Transverse colon (tissue), 4 donors: ENCODE results near the gene CACNA1C. TPM values are rescaled to one million over a fixed set of nuclear protein-coding genes. Genes with fewer than 3 reads are reported as not detected.

ENCODE experiments used
- DNase-seq: peaks from one replicate; pipeline ENCODE4 v3.0.0-alpha.2; 2019
- H3K27ac ChIP-seq, 4 donors: fragments of 200-600 bp; sonication (generic); 2 replicates each; pipeline ENCODE4 v1.5.1; 2016 to 2018; ENCODE audit warnings: inconsistent platforms in 4 of 4
- H3K27me3 ChIP-seq: fragments of 200-600 bp; sonication (generic); 2 replicates; pipeline ENCODE4 v1.5.1; 2017; ENCODE audit warnings: inconsistent platforms
- H3K36me3 ChIP-seq, 4 donors: fragments of 200-600 bp; sonication (generic); 2 replicates each; pipeline ENCODE4 v1.5.1; 2017 to 2019; ENCODE audit warnings: inconsistent platforms in 4 of 4
- H3K4me1 ChIP-seq, 4 donors: fragments of 200-600 bp; sonication (generic); 2 replicates each; pipeline ENCODE4 v1.5.1; 2017 to 2020; ENCODE audit warnings: inconsistent platforms in 4 of 4
- H3K4me3 ChIP-seq, 4 donors: fragments of 200-600 bp; sonication (generic); 1 replicate in 1 of 4; 2 replicates in 3 of 4; pipeline versions ENCODE4 v1.5.1 to v1.6.1; 2017 to 2019; ENCODE audit warnings: inconsistent platforms in 4 of 4
- H3K9me3 ChIP-seq, 2 donors: fragments of 200-600 bp; sonication (generic); 2 replicates each; pipeline ENCODE4 v1.5.1; 2017 to 2019; ENCODE audit warnings: inconsistent platforms in 2 of 2
- CTCF ChIP-seq, 5 experiments: fragments of 200-600 bp in 3 of 5; fragments of 450-650 bp in 2 of 5; sonication (generic) in 3 of 5; IDR thresholded peaks; 1 replicate in 2 of 5; 2 replicates in 3 of 5; pipeline ENCODE4 v1.5.1; 2016 to 2017; ENCODE audit warnings: antibody characterized with exemption in 5 of 5, inconsistent platforms in 3 of 5, mild to moderate bottlenecking in 2 of 5, moderate library complexity in 1 of 5
- EP300 ChIP-seq: sonication (generic); formaldehyde crosslinking; IDR thresholded peaks from one replicate; pipeline ENCODE4 v1.6.1; 2017; ENCODE audit warnings: antibody characterized with exemption, low read depth
- POLR2A ChIP-seq: fragments of 450-650 bp; IDR thresholded peaks from one replicate; pipeline ENCODE4 v1.6.1; 2016; ENCODE audit warnings: antibody characterized with exemption, mild to moderate bottlenecking, moderate library complexity
- POLR2AphosphoS5 ChIP-seq, 3 donors: sonication (generic); formaldehyde crosslinking; IDR thresholded peaks; one replicate each; pipeline ENCODE4 v1.6.1; 2016; ENCODE audit warnings: antibody characterized with exemption in 3 of 3
- WGBS, 2 donors: methylation state at CpG; one replicate each; pipeline ENCODE4 v1.1.5; 2018; ENCODE audit warnings: low coverage in 1 of 2; 5-methylcytosine and 5-hydroxymethylcytosine counted together
- in situ Hi-C, 4 donors: fragments of 200-750 bp; cut with MboI; loops; one replicate each; pipeline versions ENCODE4 v1.15.0 to v1.15.1; 2017; ENCODE audit warnings: low sequenced_read_pairs in 3 of 4, low pct_ligation_motif_present in 1 of 4, low pct_unique_long_range_greater_than_20kb in 1 of 4
- intact Hi-C: fragments of 100-400 bp; cut with DNase I; formaldehyde crosslinking; loops from one replicate; pipeline ENCODE4 v1.15.1; 2023; ENCODE audit warnings: low total_unique reads
- total RNA-seq, 4 donors: library from RNA; depleted of rRNA; stranded (reverse); fragments of >200 nt; gene quantifications; one replicate each; pipeline ENCODE4 v1.1.0, GENCODE V29; 2016

CACNA1C gene
- total RNA-seq, 4 donors from 2014 or later, result 18.8 to 35.2 (median 24.8) TPM

GRCh38 chr12:2638273-2639019 lies 585.7 kb downstream of the CACNA1C start:
- H3K36me3 ChIP-seq, result no peaks in the 10 kb centered on the region
- no peak overlapping the region for H3K4me3 ChIP-seq
- H3K27me3 ChIP-seq, result no peaks in the 10 kb centered on the region
- H3K27ac ChIP-seq, result no peak overlapping the region
- WGBS, 2 donors, result 86% methylated on average over 4 to 15 of the region's 15 CpGs
- intact Hi-C loops (no loop called here), in situ Hi-C loops (no loop called here)
- no peak for TF ChIP-seq POLR2AphosphoS5 (IDR thresholded peaks at IDR 0.05)
- no peak for TF ChIP-seq EP300
- TF ChIP-seq CTCF (IDR thresholded peaks at IDR 0.05), result no peak
- TF ChIP-seq POLR2A, result no peak
- DNase-seq, result no peak
- peaks cover 0 to 11% (median 3%) of the 10 kb centered on the region in 4 donors for H3K4me1 ChIP-seq
- H3K9me3 ChIP-seq, result no peaks in the 10 kb centered on the region

GRCh38 chr12:2639020-2639298 lies 586.2 kb downstream of the CACNA1C start:
- Histone ChIP-seq H3K27ac (no peak overlapping the region), H3K27me3 (no peaks in the 10 kb centered on the region), H3K36me3 (no peaks in the 10 kb centered on the region), H3K4me3 (no peak overlapping the region), H3K4me1 (peaks cover 0 to 9% (median 3%) of the 10 kb centered on the region in 4 donors), H3K9me3 (no peaks in the 10 kb centered on the region)
- intact Hi-C loops (no loop called here), in situ Hi-C loops (no loop called here)
- TF ChIP-seq CTCF (IDR thresholded peaks at IDR 0.05) (no peak), EP300 (no peak), POLR2A (no peak), POLR2AphosphoS5 (IDR thresholded peaks at IDR 0.05) (no peak)
- peak; percentile 4 for DNase-seq
- WGBS, 2 donors, result 93% methylated on average over 10 of the region's 10 CpGs; no CpG with 5 or more reads in 1 of the 2 donors

- Histone ChIP-seq H3K9me3 (no peaks in the 10 kb centered on the region), H3K27ac (peak overlapping the region in 1 of 4 donors; percentile 1), H3K4me3 (no peak overlapping the region), H3K36me3 (no peaks in the 10 kb centered on the region), H3K27me3 (no peaks in the 10 kb centered on the region), H3K4me1 (peaks cover 0 to 7% (median 3%) of the 10 kb centered on the region in 4 donors)
- DNase-seq, result peak; percentile 5
- intact Hi-C loops (no loop called here), in situ Hi-C loops (no loop called here)
- TF ChIP-seq POLR2A (no peak), CTCF (IDR thresholded peaks at IDR 0.05) (no peak), EP300 (no peak), POLR2AphosphoS5 (IDR thresholded peaks at IDR 0.05) (no peak)
- WGBS, 2 donors, result 87% methylated on average over 8 of the region's 10 CpGs; no CpG with 5 or more reads in 1 of the 2 donors
Measured at GRCh38 chr12:2640281-2640680, 587.5 kb downstream of the CACNA1C start.

- Histone ChIP-seq H3K4me3 (no peak overlapping the region), H3K27ac (peak overlapping the region in 2 of 4 donors; percentile 1 to 14), H3K4me1 (peaks cover 0 to 7% (median 3%) of the 10 kb centered on the region in 4 donors), H3K9me3 (no peaks in the 10 kb centered on the region), H3K36me3 (no peaks in the 10 kb centered on the region), H3K27me3 (no peaks in the 10 kb centered on the region)
- TF ChIP-seq CTCF (IDR thresholded peaks at IDR 0.05) (no peak), POLR2A (no peak), EP300 (no peak), POLR2AphosphoS5 (IDR thresholded peaks at IDR 0.05) (no peak)
- DNase-seq, result peak; percentile 11
- intact Hi-C loops, result no loop called here
- WGBS, 2 donors, result 68% methylated on average over 6 of the region's 6 CpGs; no CpG with 5 or more reads in 1 of the 2 donors
- in situ Hi-C loops, result no loop called here
Measured at GRCh38 chr12:2640709-2641108, 587.9 kb downstream of the CACNA1C start.
